IMR-90 (cell line): ENCODE measurements around the gene DSN1.

Experiments used
- CTCF ChIP-seq: conservative IDR thresholded peaks from 2 replicates; pipeline ENCODE4 v1.5.1; 2012; ENCODE audit warnings: mild to moderate bottlenecking, low read depth, low read length, improper control_type of control experiment
- ELK1 ChIP-seq: fragments of 150-350 bp; IDR thresholded peaks from 2 replicates; pipeline ENCODE4 v1.6.1; 2016; ENCODE audit warnings: low read depth, mild to moderate bottlenecking, low read length, moderate library complexity, borderline replicate concordance
- FOS ChIP-seq: fragments of 150-350 bp; IDR thresholded peaks from 2 replicates; pipeline ENCODE4 v1.6.1; 2016; ENCODE audit warnings: low read depth, low read length
- POLR2A ChIP-seq: IDR thresholded peaks from 2 replicates; pipeline ENCODE4 v1.6.1; 2012; ENCODE audit warnings: mild to moderate bottlenecking, low read depth, low read length
- RAD21 ChIP-seq: IDR thresholded peaks from 2 replicates; pipeline ENCODE4 v1.6.1; 2012; ENCODE audit warnings: low read length, improper control_type of control experiment

- no peak for TF ChIP-seq CTCF
- no peak for TF ChIP-seq RAD21
- no peak for TF ChIP-seq FOS
- TF ChIP-seq POLR2A, result no peak
- TF ChIP-seq ELK1, result no peak
These were observed 64.4 kb downstream of the DSN1 start for GRCh38 chr20:36709126-36709525.
